Neuronal stem cell (in vitro differentiated cells): ENCODE results near the gene KRT33B.

Experiments
- DNase-seq: peaks from one replicate; pipeline ENCODE4 v3.0.0-alpha.2; 2013; ENCODE audit warnings: low spot score
- H2AFZ ChIP-seq: one replicate; pipeline ENCODE4 v1.6.1; 2013; ENCODE audit warnings: mild to moderate bottlenecking, low read length, inconsistent platforms
- H2AK5ac ChIP-seq: 2 replicates; pipeline ENCODE4 v1.6.1; 2013; ENCODE audit warnings: low read depth, mild to moderate bottlenecking, inconsistent platforms, low read length, moderate library complexity, mixed read lengths
- H2BK120ac ChIP-seq: 2 replicates; pipeline ENCODE4 v1.6.1; 2013; ENCODE audit warnings: low read depth, mild to moderate bottlenecking, inconsistent platforms, low read length, moderate library complexity, mixed read lengths
- H2BK12ac ChIP-seq: one replicate; pipeline ENCODE4 v1.6.1; 2013; ENCODE audit warnings: low read length, inconsistent platforms
- H2BK15ac ChIP-seq: 2 replicates; pipeline ENCODE4 v1.6.1; 2013; ENCODE audit warnings: mild to moderate bottlenecking, low read length, inconsistent platforms, mixed read lengths
- H2BK5ac ChIP-seq: one replicate; pipeline ENCODE4 v1.6.1; 2013; ENCODE audit warnings: inconsistent platforms, mild to moderate bottlenecking, low read length, moderate library complexity
- H3K14ac ChIP-seq: one replicate; pipeline ENCODE4 v1.6.1; 2013; ENCODE audit warnings: low read length, inconsistent platforms
- H3K18ac ChIP-seq: 2 replicates; pipeline ENCODE4 v1.6.1; 2013; ENCODE audit warnings: low read length, inconsistent platforms
- H3K23ac ChIP-seq: 2 replicates; pipeline ENCODE4 v1.6.1; 2013; ENCODE audit warnings: low read depth, mild to moderate bottlenecking, mixed read lengths, low read length, inconsistent platforms; ENCODE audit not compliant: poor library complexity
- H3K27ac ChIP-seq: replicated peaks from 3 replicates; pipeline ENCODE4 v1.5.1; 2013; ENCODE audit warnings: low read length, inconsistent platforms
- H3K27me3 ChIP-seq, 3 experiments: 2 replicates each; pipeline ENCODE4 v1.6.1; 2013; ENCODE audit warnings: low read length in 3 of 3, mild to moderate bottlenecking in 2 of 3, inconsistent platforms in 1 of 3, low read depth in 1 of 3, mixed read lengths in 1 of 3, moderate library complexity in 1 of 3; ENCODE audit not compliant: control insufficient read depth in 3 of 3, insufficient read depth in 3 of 3
- H3K36me3 ChIP-seq, 2 donors: replicated peaks in 1 of 2; 2 replicates each; pipeline ENCODE4 v1.6.1; 2013; ENCODE audit warnings: low read length in 2 of 2; ENCODE audit not compliant: control insufficient read depth in 2 of 2, insufficient read depth in 2 of 2
- H3K4ac ChIP-seq: 2 replicates; pipeline ENCODE4 v1.6.1; 2013; ENCODE audit warnings: inconsistent platforms, mild to moderate bottlenecking, low read length, moderate library complexity
- H3K4me1 ChIP-seq, 2 donors: 1 replicate in 1 of 2; 2 replicates in 1 of 2; pipeline ENCODE4 v1.6.1; 2013; ENCODE audit warnings: low read length in 2 of 2, low read depth in 1 of 2; ENCODE audit not compliant: control insufficient read depth in 2 of 2, insufficient read depth in 1 of 2
- H3K4me2 ChIP-seq: one replicate; pipeline ENCODE4 v1.6.1; 2013; ENCODE audit warnings: mild to moderate bottlenecking, low read length, inconsistent platforms; ENCODE audit not compliant: insufficient read depth, poor library complexity, severe bottlenecking
- H3K4me3 ChIP-seq, 2 donors: 2 replicates each; pipeline ENCODE4 v1.5.1; 2013; ENCODE audit warnings: low read length in 2 of 2, mild to moderate bottlenecking in 2 of 2, inconsistent platforms in 1 of 2, moderate library complexity in 1 of 2
- H3K79me1 ChIP-seq: one replicate; pipeline ENCODE4 v1.6.1; 2013; ENCODE audit warnings: low read depth, mild to moderate bottlenecking, inconsistent platforms, low read length, moderate library complexity
- H3K9ac ChIP-seq: one replicate; pipeline ENCODE4 v1.6.1; 2013; ENCODE audit warnings: mild to moderate bottlenecking, low read depth, low read length, inconsistent platforms; ENCODE audit not compliant: poor library complexity
- H3K9me3 ChIP-seq, 2 donors: replicated peaks in 1 of 2; 2 replicates each; pipeline versions ENCODE3 to v1.6.1; 2013; ENCODE audit warnings: low read length in 2 of 2, mild to moderate bottlenecking in 2 of 2, inconsistent platforms in 1 of 2, low read depth in 1 of 2, mixed read lengths in 1 of 2, moderate library complexity in 1 of 2; ENCODE audit not compliant: control insufficient read depth in 2 of 2, insufficient read depth in 1 of 2
- H4K8ac ChIP-seq: one replicate; pipeline ENCODE4 v1.6.1; 2013; ENCODE audit warnings: low read depth, mild to moderate bottlenecking, inconsistent platforms, low read length, moderate library complexity
- H4K91ac ChIP-seq: one replicate; pipeline ENCODE4 v1.6.1; 2013; ENCODE audit warnings: low read length, low read depth, mild to moderate bottlenecking, inconsistent platforms; ENCODE audit not compliant: poor library complexity
- WGBS, 2 donors: extraction: QIAGEN DNeasy Blood & Tissue Kit; methylation state at CpG; one replicate each; pipeline ENCODE4 v1.1.7; 2013; ENCODE audit warnings: missing lambda C conversion rate in 2 of 2, mixed read lengths in 1 of 2; ENCODE audit not compliant: insufficient read length in 2 of 2, insufficient replicate concordance in 1 of 2; ENCODE audit errors: extremely low coverage in 2 of 2; 5-methylcytosine and 5-hydroxymethylcytosine counted together

KRT33B gene

DNA sequence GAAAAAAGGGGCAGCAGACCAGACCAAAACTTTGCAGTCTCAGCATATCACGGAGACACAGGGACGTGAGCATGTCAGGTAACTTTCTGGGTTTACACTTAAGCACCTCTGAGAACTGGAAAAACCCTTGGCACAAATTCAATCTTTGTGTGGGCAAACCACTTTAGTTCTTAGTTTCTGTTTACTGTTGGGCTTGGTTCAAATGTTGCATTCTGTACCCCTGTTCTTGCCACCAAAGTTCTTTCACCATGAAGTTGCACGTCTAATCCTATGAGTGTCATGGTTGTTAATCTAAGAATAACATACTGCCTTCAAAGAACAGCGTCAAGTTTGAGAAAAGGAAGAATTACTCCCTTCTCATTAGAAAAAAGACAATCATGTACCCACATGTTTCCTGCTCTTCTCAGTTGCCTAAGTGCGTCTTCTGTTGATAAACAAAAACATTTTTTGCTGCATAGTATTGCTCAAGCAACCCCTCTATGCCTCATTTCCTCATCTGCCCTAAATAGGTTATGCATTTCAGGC, 30.6 kb downstream of the KRT33B start:
- no peak overlapping the region for H3K4me3 ChIP-seq
- H2BK5ac ChIP-seq: no peak overlapping the region
- no peak overlapping the region for H3K18ac ChIP-seq
- H2BK15ac ChIP-seq: no peak overlapping the region
- H3K9me3 ChIP-seq: peaks cover 0 to 3% of the 10 kb centered on the region in 2 donors
- WGBS, 2 donors: no CpG with 5 or more reads among the region's 5 CpGs
- no peak overlapping the region for H2BK12ac ChIP-seq
- H2AFZ ChIP-seq: no peak overlapping the region
- no peak overlapping the region for H4K8ac ChIP-seq
- H3K4ac ChIP-seq: no peak overlapping the region
- H2AK5ac ChIP-seq: no peak overlapping the region
- DNase-seq: no peak
- no peaks in the 10 kb centered on the region for H3K4me1 ChIP-seq
- H3K36me3 ChIP-seq: no peaks in the 10 kb centered on the region
- H4K91ac ChIP-seq: no peak overlapping the region
- H3K23ac ChIP-seq: no peak overlapping the region
- H2BK120ac ChIP-seq: no peak overlapping the region
- no peak overlapping the region for H3K27ac ChIP-seq
- H3K4me2 ChIP-seq: no peak overlapping the region
- H3K14ac ChIP-seq: no peak overlapping the region
- H3K9ac ChIP-seq: no peak overlapping the region
- no peaks in the 10 kb centered on the region for H3K79me1 ChIP-seq
- H3K27me3 ChIP-seq: no peaks in the 10 kb centered on the region

DNA sequence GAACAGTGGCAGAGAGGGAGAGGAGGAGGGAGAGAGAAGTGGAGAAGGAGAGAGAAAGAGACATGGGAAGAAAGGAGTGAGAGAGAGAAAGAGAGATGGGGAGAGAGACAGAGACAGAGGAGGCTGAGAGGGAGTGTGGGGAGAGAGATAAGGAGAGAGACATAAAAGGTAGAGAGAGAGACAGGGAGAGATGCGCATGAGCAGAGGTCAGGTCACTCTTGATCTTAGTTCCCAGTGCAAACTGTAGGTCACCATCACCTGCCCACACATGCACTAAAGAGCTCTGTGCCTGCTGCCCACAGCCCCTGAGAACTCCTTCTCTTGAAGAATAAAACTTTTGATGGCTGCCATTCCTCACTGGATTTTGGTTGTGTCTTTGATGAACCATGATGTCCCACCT, 33.9 kb downstream of the KRT33B start:
- DNase-seq: no peak
- H3K36me3 ChIP-seq: no peaks in the 10 kb centered on the region
- no peak overlapping the region for H2AFZ ChIP-seq
- H3K27me3 ChIP-seq: no peaks in the 10 kb centered on the region
- H4K8ac ChIP-seq: no peak overlapping the region
- no peaks in the 10 kb centered on the region for H3K4me1 ChIP-seq
- H3K4me2 ChIP-seq: no peak overlapping the region
- no peak overlapping the region for H3K27ac ChIP-seq
- no CpG with 5 or more reads among the region's 1 CpG for WGBS, 2 donors
- no peaks in the 10 kb centered on the region for H3K79me1 ChIP-seq
- no peak overlapping the region for H4K91ac ChIP-seq
- no peak overlapping the region for H3K4me3 ChIP-seq
- no peak overlapping the region for H3K23ac ChIP-seq
- no peak overlapping the region for H2BK12ac ChIP-seq
- H3K9ac ChIP-seq: no peak overlapping the region
- no peak overlapping the region for H3K14ac ChIP-seq
- H3K18ac ChIP-seq: peak overlapping the region; percentile 60
- no peak overlapping the region for H2AK5ac ChIP-seq
- H3K9me3 ChIP-seq: no peaks in the 10 kb centered on the region
- no peak overlapping the region for H2BK5ac ChIP-seq
- H3K4ac ChIP-seq: no peak overlapping the region
- no peak overlapping the region for H2BK15ac ChIP-seq
- no peak overlapping the region for H2BK120ac ChIP-seq

DNA sequence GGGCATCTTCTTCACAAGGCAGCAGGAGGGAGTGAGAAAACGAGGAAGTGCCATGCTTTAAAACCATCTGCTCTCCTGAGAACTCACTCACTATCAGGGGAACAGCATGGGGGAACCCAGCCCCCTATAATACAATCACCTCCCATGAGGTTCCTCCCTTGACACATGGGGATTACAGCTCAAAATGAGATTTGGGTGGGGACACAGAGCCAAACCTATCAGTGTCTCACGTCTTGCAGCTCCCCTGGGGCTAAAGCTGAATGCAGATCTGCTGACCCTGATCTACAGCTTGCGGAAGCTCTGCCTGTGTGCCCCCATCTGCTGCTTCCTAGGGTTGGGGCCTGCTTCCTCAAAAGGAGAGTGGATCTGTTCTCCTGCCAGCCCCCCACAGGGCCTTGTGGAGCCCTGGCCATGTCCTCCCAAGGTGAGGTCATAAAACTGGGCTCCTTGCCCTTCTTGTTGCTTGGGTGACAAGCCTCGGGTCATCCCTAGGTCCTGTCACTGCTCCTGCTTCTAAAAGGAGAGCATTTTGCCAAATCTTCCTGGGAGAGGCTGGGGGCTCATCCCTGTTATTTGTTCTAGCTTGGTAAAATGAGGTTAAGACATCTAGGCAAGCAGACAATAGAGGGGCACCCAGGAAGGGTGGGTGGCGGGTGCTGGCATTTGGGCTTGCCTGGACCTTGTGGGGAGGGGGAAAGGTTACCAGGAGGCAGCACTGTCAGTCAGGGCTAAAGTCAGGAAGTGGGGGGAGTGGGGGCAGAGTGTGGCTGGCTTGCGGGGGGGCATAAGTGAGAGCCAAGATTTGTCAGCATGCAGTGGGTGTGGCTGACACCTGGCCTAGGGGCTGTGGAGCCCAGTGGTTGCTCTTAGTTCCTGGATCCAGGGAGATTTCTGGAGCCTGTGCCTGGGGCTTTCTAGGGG, 35.0 kb downstream of the KRT33B start:
- H2BK120ac ChIP-seq: no peak overlapping the region
- H2BK12ac ChIP-seq: no peak overlapping the region
- H4K8ac ChIP-seq: no peak overlapping the region
- no peak overlapping the region for H2BK15ac ChIP-seq
- peak overlapping the region; percentile 10 for H3K9ac ChIP-seq
- H2BK5ac ChIP-seq: no peak overlapping the region
- no peak overlapping the region for H2AFZ ChIP-seq
- H3K4ac ChIP-seq: no peak overlapping the region
- H3K4me1 ChIP-seq: no peaks in the 10 kb centered on the region
- H3K27ac ChIP-seq: no peak overlapping the region
- no peak for DNase-seq
- no peak overlapping the region for H2AK5ac ChIP-seq
- H3K36me3 ChIP-seq: no peaks in the 10 kb centered on the region
- H3K18ac ChIP-seq: peak overlapping the region; percentile 77
- H3K14ac ChIP-seq: no peak overlapping the region
- no peak overlapping the region for H3K4me2 ChIP-seq
- no peaks in the 10 kb centered on the region for H3K79me1 ChIP-seq
- H3K27me3 ChIP-seq: no peaks in the 10 kb centered on the region
- no peak overlapping the region for H3K4me3 ChIP-seq
- H3K23ac ChIP-seq: no peak overlapping the region
- H4K91ac ChIP-seq: peak overlapping the region; percentile 68
- WGBS, 2 donors: no CpG with 5 or more reads among the region's 6 CpGs
- H3K9me3 ChIP-seq: no peaks in the 10 kb centered on the region

DNA sequence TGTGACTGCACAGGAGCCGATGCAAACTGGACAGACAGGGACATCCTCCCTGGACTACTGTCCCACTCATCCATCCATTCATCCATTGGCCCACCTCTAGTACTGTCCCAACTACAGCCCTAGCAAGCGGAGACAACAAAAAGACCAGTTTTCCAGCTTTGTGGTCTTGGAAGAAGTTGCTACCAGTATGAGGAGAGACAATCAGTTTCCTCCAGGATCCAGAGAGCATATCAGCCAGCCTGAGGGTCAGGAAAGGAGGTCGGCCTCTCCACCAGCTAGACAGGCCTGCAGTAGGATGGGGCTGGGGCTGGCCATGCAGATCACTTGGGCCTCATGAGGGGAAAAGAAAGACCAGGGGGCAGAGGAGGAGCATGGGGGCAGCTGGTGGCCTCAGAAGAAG, 35.8 kb downstream of the KRT33B start:
- H4K91ac ChIP-seq: no peak overlapping the region
- H3K9ac ChIP-seq: no peak overlapping the region
- no peak overlapping the region for H3K14ac ChIP-seq
- H2BK12ac ChIP-seq: no peak overlapping the region
- H3K36me3 ChIP-seq: no peaks in the 10 kb centered on the region
- H2BK120ac ChIP-seq: no peak overlapping the region
- H3K4me1 ChIP-seq: no peaks in the 10 kb centered on the region
- no peak overlapping the region for H3K23ac ChIP-seq
- no peak for DNase-seq
- H3K4me3 ChIP-seq: no peak overlapping the region
- no peaks in the 10 kb centered on the region for H3K79me1 ChIP-seq
- H3K9me3 ChIP-seq: no peaks in the 10 kb centered on the region
- H3K27ac ChIP-seq: no peak overlapping the region
- no peak overlapping the region for H3K18ac ChIP-seq
- no peak overlapping the region for H2AFZ ChIP-seq
- no peak overlapping the region for H2BK5ac ChIP-seq
- no peaks in the 10 kb centered on the region for H3K27me3 ChIP-seq
- no CpG with 5 or more reads among the region's 3 CpGs for WGBS, 2 donors
- peak overlapping the region; percentile 32 for H2AK5ac ChIP-seq
- H3K4me2 ChIP-seq: no peak overlapping the region
- H2BK15ac ChIP-seq: no peak overlapping the region
- H3K4ac ChIP-seq: no peak overlapping the region
- H4K8ac ChIP-seq: no peak overlapping the region
